NCI-H2227 (cell line): Measurements from ENCODE around the gene FKBP5.
"Not testable (repeated sequence)": the region's sequence is repeated elsewhere in the genome, so short reads cannot be mapped to it uniquely, and the experiment has no call there.

Experiments used
- DNase-seq: peaks from one replicate; lab custom pipeline; 2025; ENCODE audit not compliant: unreplicated experiment; lab: John Stamatoyannopoulos, UW

FKBP5 gene

DNA sequence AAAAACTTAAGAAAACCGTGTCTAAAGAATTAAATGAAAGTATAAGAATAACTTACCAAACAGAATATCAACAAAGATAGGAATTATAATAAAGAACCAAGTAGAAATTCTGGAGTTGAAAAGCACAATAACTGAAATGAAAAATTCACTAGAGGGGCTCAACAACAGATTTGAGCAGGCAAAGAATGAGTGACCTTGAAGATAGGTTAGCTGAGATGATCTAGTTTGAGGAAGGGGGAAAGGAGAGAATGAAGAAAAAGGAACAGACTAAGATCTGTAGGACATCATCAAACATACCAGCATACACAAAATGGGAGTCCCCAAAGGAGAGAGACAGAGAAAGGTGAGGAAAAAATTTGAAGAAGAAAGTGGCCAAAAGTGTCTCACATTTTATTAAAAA lies 138.3 kb downstream of the FKBP5 start:
- DNase-seq: no peak

- DNase-seq: no peak
Measured at GRCh38 chr6:35547676-35548075, 141.0 kb downstream of the FKBP5 start.

- DNase-seq: no peak
Measured at GRCh38 chr6:35544769-35545361, 143.8 kb downstream of the FKBP5 start.

GRCh38 chr6:35543459-35544193 lies 145.1 kb downstream of the FKBP5 start:
- no peak for DNase-seq

DNA sequence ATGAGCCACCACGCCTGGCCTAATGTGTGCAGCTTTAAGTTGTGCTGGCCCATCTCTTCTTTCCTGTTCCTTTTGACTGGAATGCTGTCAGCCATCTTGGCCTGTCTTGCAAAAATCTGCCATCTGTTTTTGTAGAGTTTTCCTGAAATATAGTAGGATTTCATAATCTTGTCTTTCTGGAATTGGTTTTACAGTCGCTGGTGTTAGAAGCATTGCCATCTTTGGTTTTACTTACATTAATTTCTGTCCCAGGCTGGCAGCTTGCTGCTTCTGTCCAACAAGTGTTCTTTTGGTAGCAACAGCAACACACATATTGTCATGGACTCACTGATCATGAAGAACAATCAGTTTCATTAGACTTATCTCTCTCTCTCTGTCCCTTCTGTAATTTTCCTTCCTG lies 146.9 kb downstream of the FKBP5 start:
- no peak for DNase-seq

- no peak for DNase-seq
Measured at GRCh38 chr6:35539223-35539622, 149.5 kb downstream of the FKBP5 start.

GRCh38 chr6:35535847-35536246 lies 152.9 kb downstream of the FKBP5 start:
- DNase-seq: not testable (repeated sequence)

DNA sequence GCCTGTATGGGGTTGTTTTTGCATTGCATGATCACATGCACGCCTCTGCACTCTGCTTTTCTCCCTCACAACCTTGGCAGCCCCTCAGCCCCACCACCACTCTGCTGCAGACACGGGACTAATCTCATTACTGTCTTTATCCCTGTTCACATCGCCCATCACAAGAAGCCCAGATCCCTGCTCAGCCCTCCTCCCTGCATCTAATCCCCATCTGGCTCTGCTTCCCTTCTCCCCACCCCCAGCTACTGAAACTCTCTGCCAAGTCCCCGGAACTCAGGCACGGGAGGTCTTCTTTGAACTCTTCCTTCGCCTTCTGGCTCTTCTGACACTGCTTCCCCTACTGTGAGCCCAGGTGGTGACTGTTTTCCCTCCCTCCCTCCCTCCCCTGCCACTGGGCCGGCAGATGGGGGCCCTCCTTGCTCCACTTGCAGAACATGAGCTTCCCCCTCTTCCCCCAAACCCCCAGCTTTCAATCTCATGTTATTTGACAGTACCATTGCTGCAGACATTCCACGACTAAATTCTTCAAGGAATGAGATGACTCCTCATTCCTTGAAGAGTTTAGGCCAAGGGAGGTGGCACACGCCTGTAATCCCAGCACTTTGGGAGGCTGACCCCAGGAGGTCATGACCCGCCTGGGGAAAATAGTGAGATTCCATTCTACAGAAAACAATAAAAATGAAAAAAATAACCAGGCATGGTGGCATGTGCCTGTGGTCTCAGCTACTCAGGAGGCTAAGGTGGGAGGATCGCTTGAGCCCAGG lies 154.1 kb downstream of the FKBP5 start:
- DNase-seq: no peak

- DNase-seq: no peak
Measured at GRCh38 chr6:35533981-35534380, 154.7 kb downstream of the FKBP5 start.

- no peak for DNase-seq
Measured at GRCh38 chr6:35532126-35532525, 156.6 kb downstream of the FKBP5 start.

DNA sequence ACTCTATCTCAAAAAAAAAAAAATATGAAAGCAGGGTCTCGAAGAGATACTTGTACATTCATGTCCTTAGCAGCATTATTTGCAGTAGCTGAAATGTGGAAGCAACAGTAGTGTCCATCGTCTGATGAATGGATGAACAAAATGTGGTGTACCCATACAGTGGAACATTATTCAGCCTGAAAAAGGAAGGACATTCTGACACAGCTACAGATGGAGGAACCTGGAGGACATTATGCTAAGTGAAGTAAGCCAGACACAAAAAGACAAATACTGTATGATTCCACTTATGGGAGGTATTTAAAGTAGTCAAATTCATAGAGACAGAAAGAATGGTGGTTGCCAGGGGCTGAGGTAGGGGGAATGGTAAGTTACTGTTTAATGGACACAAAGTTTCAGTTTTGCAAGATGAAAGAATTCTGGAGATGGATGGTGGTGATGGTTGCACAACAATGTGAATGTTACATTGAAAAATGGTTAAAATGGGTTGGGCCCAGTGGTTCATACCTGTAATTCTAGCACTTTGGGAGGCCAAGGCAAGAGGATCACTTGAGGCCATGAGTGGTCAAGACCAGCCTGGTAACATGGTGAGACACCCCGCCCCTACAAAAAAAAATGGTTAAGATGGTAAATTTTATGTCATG lies 164.2 kb downstream of the FKBP5 start:
- DNase-seq: no peak
